T-helper 2 cell treated with Interferon-gamma antibody and Interleukin-4, amounts not matched to agents 5 μg/mL and 100 μg/mL, for 36 hours (primary cell): Measurements from ENCODE around the gene ZNF655.

Experiments
- DNase-seq: peaks from one replicate; pipeline ENCODE4 v3.0.0; 2021; ENCODE audit warnings: low spot score
- H3K27ac Mint-ChIP-seq: one replicate; pipeline ENCODE4 v1.8.0; 2021; ENCODE audit warnings: mild to moderate bottlenecking, mixed read lengths
- H3K27me3 Mint-ChIP-seq: one replicate; pipeline ENCODE4 v1.8.0; 2021; ENCODE audit warnings: low read depth, mixed read lengths
- H3K36me3 Mint-ChIP-seq: one replicate; pipeline ENCODE4 v1.8.0; 2021; ENCODE audit warnings: low read depth, mixed read lengths
- H3K4me1 Mint-ChIP-seq: one replicate; pipeline ENCODE4 v1.8.0; 2021; ENCODE audit warnings: low read depth, mixed read lengths
- H3K4me3 Mint-ChIP-seq: one replicate; pipeline ENCODE4 v1.8.0; 2022; ENCODE audit warnings: mild to moderate bottlenecking, moderate library complexity, mixed read lengths
- H3K9me3 Mint-ChIP-seq: one replicate; pipeline ENCODE4 v1.8.0; 2021; ENCODE audit warnings: mixed read lengths

Gene ZNF655

GRCh38 chr7:99606531-99606930 lies 48.1 kb downstream of the ZNF655 start:
- Mint-ChIP-seq H3K4me1 (peaks cover 4% of the 10 kb centered on the region), H3K4me3 (no peak overlapping the region), H3K27ac (no peak overlapping the region), H3K9me3 (no peaks in the 10 kb centered on the region), H3K36me3 (no peaks in the 10 kb centered on the region), H3K27me3 (no peaks in the 10 kb centered on the region)
- no peak for DNase-seq

GRCh38 chr7:99607548-99607947 lies 49.1 kb downstream of the ZNF655 start:
- Mint-ChIP-seq H3K36me3 (no peaks in the 10 kb centered on the region), H3K27me3 (no peaks in the 10 kb centered on the region), H3K9me3 (no peaks in the 10 kb centered on the region), H3K4me1 (peaks cover 4% of the 10 kb centered on the region), H3K27ac (no peak overlapping the region), H3K4me3 (no peak overlapping the region)
- no peak for DNase-seq

- peaks cover 19% of the 10 kb centered on the region for H3K36me3 Mint-ChIP-seq
Observed at GRCh38 chr7:99614495-99614894, 56.1 kb downstream of the ZNF655 start.

GRCh38 chr7:99615989-99616358 lies 57.5 kb downstream of the ZNF655 start:
- DNase-seq, result no peak
- Mint-ChIP-seq H3K27me3 (no peaks in the 10 kb centered on the region), H3K27ac (peak overlapping the region; percentile 91)

More at GRCh38 chr7:99614495-99614894, 56.1 kb downstream of the ZNF655 start:
- no peaks in the 10 kb centered on the region for H3K27me3 Mint-ChIP-seq
- H3K27ac Mint-ChIP-seq, result no peak overlapping the region
- H3K4me3 Mint-ChIP-seq, result peak overlapping the region; percentile 17
- DNase-seq, result no peak
- peaks cover 33% of the 10 kb centered on the region for H3K4me1 Mint-ChIP-seq
- peaks cover 3% of the 10 kb centered on the region for H3K9me3 Mint-ChIP-seq

GRCh38 chr7:99616359-99617191 lies 58.1 kb downstream of the ZNF655 start, which contains the start of gene ZSCAN25:
ZSCAN25 (plus strand) TSS chr7:99616946; CDS start chr7:99619607, 2,661 bp downstream.
- Mint-ChIP-seq H3K36me3 (peaks cover 37% of the 10 kb centered on the region), H3K27ac (peak within 1 kb of the TSS; percentile 91), H3K4me1 (peaks cover 37% of the 10 kb centered on the region), H3K27me3 (no peaks in the 10 kb centered on the region), H3K4me3 (peak within 1 kb of the TSS; percentile 92), H3K9me3 (peaks cover 3% of the 10 kb centered on the region)
- peak; percentile 82 for DNase-seq

More at GRCh38 chr7:99615989-99616358, 57.5 kb downstream of the ZNF655 start:
- Mint-ChIP-seq H3K36me3 (peaks cover 32% of the 10 kb centered on the region), H3K9me3 (peaks cover 3% of the 10 kb centered on the region), H3K4me1 (peaks cover 33% of the 10 kb centered on the region), H3K4me3 (peak overlapping the region; percentile 92)

GRCh38 chr7:99617192-99617781 lies 58.8 kb downstream of the ZNF655 start:
- peaks cover 3% of the 10 kb centered on the region for H3K9me3 Mint-ChIP-seq
- H3K4me1 Mint-ChIP-seq, result peaks cover 40% of the 10 kb centered on the region
- H3K36me3 Mint-ChIP-seq, result peaks cover 42% of the 10 kb centered on the region
- H3K4me3 Mint-ChIP-seq, result peak overlapping the region; percentile 92
- H3K27ac Mint-ChIP-seq, result peak overlapping the region; percentile 91
- H3K27me3 Mint-ChIP-seq, result no peaks in the 10 kb centered on the region
- no peak for DNase-seq

- Mint-ChIP-seq H3K27me3 (no peaks in the 10 kb centered on the region), H3K9me3 (no peaks in the 10 kb centered on the region), H3K27ac (peak overlapping the region; percentile 41), H3K36me3 (peaks cover 57% of the 10 kb centered on the region), H3K4me1 (peaks cover 54% of the 10 kb centered on the region), H3K4me3 (peak overlapping the region; percentile 92)
- DNase-seq, result no peak
Observed at GRCh38 chr7:99618726-99619125, 60.3 kb downstream of the ZNF655 start.

GRCh38 chr7:99619571-99620130 lies 61.2 kb downstream of the ZNF655 start:
- Mint-ChIP-seq H3K36me3 (peaks cover 66% of the 10 kb centered on the region), H3K27ac (peak overlapping the region; percentile 11), H3K4me1 (peaks cover 61% of the 10 kb centered on the region), H3K27me3 (no peaks in the 10 kb centered on the region), H3K9me3 (no peaks in the 10 kb centered on the region), H3K4me3 (no peak overlapping the region)
- DNase-seq, result no peak

- DNase-seq, result no peak
- Mint-ChIP-seq H3K4me1 (peaks cover 66% of the 10 kb centered on the region), H3K36me3 (peaks cover 81% of the 10 kb centered on the region), H3K4me3 (no peak overlapping the region), H3K27ac (peak overlapping the region; percentile 18), H3K27me3 (no peaks in the 10 kb centered on the region), H3K9me3 (no peaks in the 10 kb centered on the region)
Observed at GRCh38 chr7:99621271-99621670, 62.8 kb downstream of the ZNF655 start.

- Mint-ChIP-seq H3K36me3 (peaks cover 89% of the 10 kb centered on the region), H3K27ac (peak overlapping the region; percentile 97), H3K9me3 (no peaks in the 10 kb centered on the region), H3K27me3 (no peaks in the 10 kb centered on the region), H3K4me3 (peak overlapping the region; percentile 92), H3K4me1 (peaks cover 71% of the 10 kb centered on the region)
- no peak for DNase-seq
Observed at GRCh38 chr7:99622596-99622995, 64.2 kb downstream of the ZNF655 start.

GRCh38 chr7:99623091-99623693 lies 64.8 kb downstream of the ZNF655 start:
- peaks cover 89% of the 10 kb centered on the region for H3K36me3 Mint-ChIP-seq
- peak overlapping the region; percentile 92 for H3K4me3 Mint-ChIP-seq
- peak; percentile 64 for DNase-seq
- peaks cover 67% of the 10 kb centered on the region for H3K4me1 Mint-ChIP-seq
- peak overlapping the region; percentile 97 for H3K27ac Mint-ChIP-seq
- no peaks in the 10 kb centered on the region for H3K9me3 Mint-ChIP-seq
- no peaks in the 10 kb centered on the region for H3K27me3 Mint-ChIP-seq

GRCh38 chr7:99623702-99624447 lies 65.4 kb downstream of the ZNF655 start:
- peaks cover 89% of the 10 kb centered on the region for H3K36me3 Mint-ChIP-seq
- DNase-seq, result peak; percentile 56
- no peaks in the 10 kb centered on the region for H3K27me3 Mint-ChIP-seq
- no peaks in the 10 kb centered on the region for H3K9me3 Mint-ChIP-seq
- H3K4me1 Mint-ChIP-seq, result peaks cover 67% of the 10 kb centered on the region
- H3K4me3 Mint-ChIP-seq, result peak overlapping the region; percentile 92
- peak overlapping the region; percentile 97 for H3K27ac Mint-ChIP-seq

GRCh38 chr7:99624484-99624883 lies 66.0 kb downstream of the ZNF655 start:
- peaks cover 87% of the 10 kb centered on the region for H3K36me3 Mint-ChIP-seq
- H3K4me1 Mint-ChIP-seq, result peaks cover 61% of the 10 kb centered on the region
- no peaks in the 10 kb centered on the region for H3K27me3 Mint-ChIP-seq
- no peaks in the 10 kb centered on the region for H3K9me3 Mint-ChIP-seq
- peak; percentile 77 for DNase-seq
- H3K4me3 Mint-ChIP-seq, result peak overlapping the region; percentile 92
- H3K27ac Mint-ChIP-seq, result peak overlapping the region; percentile 97
